Hematopoietic multipotent progenitor cell treated with erythropoietin and hydrocortisone succinate and interleukin-3 and kit ligand, for 15 days (in vitro differentiated cells): ENCODE results near the gene CPED1.
A peak's percentile ranks its signal among the peaks of the same experiment; 100 is the strongest.
"Not testable (repeated sequence)": the region's sequence is repeated elsewhere in the genome, so short reads cannot be mapped to it uniquely, and the experiment has no call there.

ENCODE experiments used
- DNase-seq: peaks from one replicate; pipeline ENCODE4 v3.0.0-alpha.2; 2015; ENCODE audit warnings: low spot score

Gene CPED1

DNA sequence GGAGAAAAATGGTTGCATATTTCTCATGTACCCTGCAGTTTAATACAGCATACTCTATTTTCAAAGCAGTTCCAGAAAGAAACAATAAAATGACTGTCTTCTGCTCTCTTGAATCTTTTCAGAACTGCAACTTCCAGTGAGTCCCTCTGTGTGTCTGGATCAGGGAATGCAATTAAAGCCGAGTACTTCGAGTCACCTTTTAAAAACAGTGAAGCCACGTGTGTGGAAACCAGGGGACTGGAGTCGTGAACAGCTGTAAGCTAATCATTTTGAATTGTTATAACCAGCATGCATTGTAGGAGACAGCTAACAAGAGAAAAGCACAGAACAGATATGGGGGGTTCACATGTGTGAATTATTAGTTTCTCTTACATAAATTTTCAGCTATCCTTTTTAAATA, 109.1 kb downstream of the CPED1 start:
- no peak for DNase-seq

GRCh38 chr7:121099572-121099971, 111.1 kb downstream of the CPED1 start:
- no peak for DNase-seq

DNA sequence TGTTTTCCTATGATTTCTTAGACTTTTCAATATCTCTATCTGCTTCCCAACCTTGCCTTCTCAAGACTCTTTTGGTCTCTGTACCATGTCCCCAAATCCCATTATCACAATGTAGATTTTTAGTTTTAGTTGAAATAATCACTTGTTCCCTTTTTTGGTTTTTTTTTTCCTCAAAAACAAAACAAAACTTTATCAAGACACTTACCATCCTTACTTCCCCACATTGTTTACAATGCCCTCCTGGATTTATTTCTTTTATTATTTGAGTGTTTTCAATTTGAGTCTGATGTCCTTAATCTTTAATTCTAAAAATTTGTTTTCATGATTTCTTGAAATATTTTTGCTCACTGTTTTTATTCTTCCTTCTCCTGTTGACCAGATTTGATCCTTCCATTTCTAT, 112.6 kb downstream of the CPED1 start:
- DNase-seq, result no peak

DNA sequence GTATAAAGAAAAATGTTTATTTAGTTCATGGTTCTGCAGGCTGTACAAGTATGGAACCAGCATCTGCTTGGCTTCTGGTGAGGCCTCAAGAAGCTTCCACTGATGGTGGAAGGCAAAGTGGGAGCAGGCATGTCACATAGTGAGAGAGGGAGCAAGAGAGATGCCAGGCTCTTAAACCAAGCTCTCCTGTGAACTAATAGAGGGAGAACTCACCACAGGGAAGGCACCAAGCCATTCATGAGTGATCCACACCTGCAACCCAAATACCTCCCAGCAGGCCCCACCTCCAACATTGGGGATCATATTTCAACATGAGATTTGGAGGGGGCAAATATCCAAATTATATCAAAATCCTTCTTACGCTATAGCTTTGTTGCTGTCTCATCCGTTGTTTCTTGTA, 113.1 kb downstream of the CPED1 start:
- no peak for DNase-seq

- no peak for DNase-seq
These were observed 114.1 kb downstream of the CPED1 start for GRCh38 chr7:121102619-121103018.

DNA sequence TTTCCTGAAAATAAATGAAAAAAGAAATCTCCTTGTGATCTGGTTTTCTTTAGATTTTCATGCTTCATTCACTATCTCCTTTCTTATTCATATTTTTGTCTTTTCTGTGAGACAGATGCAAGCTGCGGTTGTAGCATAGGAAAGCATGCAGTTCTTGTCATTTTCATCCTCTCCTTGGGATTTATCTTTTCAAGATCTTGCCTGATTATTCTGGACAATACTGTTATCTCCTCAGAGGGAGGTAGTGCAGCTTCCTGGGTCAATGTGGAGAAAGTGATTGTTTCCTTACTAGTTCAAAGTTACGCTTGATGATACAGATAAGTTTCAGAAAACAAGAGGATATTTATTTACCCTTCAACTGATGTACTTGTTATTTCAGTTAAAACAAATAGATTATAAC, 114.6 kb downstream of the CPED1 start:
- DNase-seq, result no peak

GRCh38 chr7:121103579-121103978, 115.1 kb downstream of the CPED1 start:
- DNase-seq, result no peak

DNA sequence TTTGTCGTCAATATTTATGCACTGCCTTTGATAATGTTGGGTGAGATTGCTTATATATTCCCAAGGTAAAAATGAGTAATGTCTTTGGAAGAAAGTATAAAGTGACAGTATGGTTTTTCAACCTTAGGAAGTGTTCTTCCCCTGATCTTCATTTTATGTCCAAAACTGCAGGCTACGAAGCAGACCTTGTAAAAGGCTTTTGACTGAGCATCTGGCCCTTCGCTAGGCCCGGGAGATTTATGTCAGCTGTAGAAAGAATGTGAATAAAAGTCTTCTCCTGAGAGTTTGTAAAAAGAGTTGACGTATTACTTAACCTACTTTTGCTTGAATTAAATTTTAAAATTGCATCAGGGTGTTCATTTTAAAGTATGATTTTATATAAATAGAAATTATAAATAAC, 116.8 kb downstream of the CPED1 start:
- no peak for DNase-seq

GRCh38 chr7:121107923-121108498, 119.5 kb downstream of the CPED1 start:
- peak; percentile 73 for DNase-seq

DNA sequence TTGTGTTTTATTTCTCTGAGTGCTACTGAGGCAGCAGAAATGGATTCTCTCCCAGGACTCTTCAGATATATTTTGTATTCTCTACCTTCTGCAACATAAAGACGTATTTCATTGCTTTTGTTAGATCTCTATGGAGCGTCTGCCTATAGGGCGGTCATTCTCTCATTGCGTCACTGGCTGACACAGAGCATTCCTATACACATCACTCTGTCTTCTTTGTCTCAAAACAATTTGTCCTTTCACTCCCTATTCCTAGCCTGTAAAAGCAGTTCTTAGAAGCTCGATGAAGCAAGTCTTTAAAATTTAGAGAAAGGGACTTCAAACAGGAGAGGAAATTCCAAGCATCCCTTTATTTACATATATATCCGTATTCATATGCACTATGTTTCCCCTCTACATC, 120.6 kb downstream of the CPED1 start:
- DNase-seq, result no peak

GRCh38 chr7:121113288-121113687, 124.8 kb downstream of the CPED1 start:
- no peak for DNase-seq

DNA sequence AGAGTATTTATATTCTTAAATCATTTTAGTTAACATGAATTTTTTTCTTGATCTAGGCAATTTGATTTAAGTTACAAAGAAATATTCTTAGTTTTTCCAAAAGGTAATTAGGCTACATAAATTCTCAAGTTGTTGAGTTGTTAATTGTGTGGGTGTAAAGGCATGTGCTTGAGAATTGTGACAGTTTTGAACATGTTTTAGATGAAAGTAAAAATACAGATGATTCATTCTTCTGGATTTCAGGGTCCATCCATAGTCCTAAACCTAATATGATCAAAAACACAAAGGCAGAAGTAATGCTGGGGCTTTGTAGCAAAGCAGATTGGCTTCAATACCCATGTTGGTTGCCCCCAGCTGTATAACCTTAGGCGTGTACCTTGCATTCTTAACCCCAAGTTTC, 127.9 kb downstream of the CPED1 start:
- DNase-seq, result no peak

DNA sequence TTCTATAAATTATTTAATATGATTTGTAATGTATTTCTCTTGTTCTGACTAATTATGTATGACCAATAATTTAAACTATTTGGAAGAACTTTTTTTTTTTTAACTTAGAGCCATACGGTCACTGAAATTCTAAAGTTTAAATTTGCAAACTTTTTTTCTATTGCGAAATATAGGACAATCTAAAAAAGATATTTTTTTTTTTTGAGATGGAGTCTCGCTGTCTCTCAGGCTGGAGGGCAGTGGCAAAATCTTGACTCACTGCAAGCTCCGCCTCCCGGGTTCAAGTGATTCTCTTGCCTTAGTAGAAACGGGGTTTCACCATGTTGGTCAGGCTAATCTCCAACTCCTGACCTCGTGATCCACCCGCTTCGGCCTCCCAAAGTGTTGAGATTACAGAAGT, 130.5 kb downstream of the CPED1 start:
- no peak for DNase-seq

GRCh38 chr7:121123032-121123431, 134.5 kb downstream of the CPED1 start:
- no peak for DNase-seq

DNA sequence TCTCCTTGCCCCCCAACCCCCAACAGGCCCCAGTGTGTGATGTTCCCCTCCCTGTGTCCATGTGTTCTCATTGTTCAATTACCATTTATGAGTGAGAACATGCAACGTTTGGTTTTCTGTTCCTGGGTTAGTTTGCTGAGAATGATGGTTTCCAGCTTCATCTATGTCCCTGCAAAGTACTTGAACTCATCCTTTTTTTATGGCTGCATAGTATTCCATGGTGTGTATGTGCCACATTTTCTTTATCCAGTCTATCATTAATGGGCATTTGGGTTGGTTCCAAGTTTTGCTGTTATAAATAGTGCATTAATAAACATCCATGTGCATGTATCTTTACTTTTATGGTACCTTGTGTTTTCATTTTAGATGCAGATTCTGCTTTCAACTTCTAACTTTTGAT, 136.9 kb downstream of the CPED1 start:
- not testable (repeated sequence) for DNase-seq

DNA sequence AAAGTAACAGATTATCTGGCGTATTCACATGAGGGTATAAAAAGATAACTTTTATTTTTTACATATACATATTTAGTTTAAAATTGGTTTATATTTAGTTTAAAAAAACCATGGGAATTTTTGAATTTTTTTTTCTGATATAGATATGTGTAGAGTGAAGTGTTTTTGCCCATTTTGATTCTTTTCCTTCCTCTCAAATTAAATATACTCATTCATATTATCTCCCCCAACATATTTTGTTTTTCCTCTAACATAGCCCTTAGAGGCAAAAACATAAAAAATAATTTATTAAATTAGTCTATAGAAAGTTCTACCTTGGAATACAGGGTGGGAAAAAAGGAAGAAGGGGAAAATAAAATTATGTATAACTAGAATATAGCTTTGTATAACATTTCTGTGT, 137.7 kb downstream of the CPED1 start:
- DNase-seq, result no peak

DNA sequence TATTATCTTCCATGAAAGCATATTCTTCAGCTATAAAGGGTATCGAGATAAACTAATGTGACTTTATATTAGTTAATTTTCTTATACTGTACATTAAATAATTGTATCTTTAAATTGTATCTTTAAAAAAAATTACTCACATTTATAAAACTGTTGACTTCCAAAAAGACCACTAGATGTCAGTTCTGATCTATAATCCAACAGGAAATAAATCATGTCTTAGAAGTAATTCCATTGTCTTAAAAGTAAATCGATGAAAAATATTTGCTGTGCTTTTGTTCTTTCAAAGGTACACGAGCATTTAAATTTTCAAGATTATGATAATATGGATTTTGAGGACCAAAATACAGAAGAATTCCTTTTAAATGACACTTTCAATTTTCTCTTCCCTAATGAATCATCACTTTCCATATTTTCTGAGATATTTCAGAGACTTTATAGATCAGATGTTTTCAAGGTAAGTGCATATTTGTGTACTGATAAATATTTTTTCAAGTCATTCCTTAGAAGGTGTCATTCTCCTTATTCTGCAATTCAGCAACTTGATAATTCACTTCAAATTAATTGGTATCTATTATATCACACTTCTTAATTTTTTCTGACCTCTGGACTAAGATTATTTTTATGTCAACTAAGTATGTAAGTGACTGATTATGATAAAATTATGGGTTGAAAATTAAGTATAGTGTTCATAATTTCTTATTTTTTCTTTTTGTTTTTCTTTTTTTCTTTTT, 138.5 kb downstream of the CPED1 start:
- DNase-seq, result no peak

DNA sequence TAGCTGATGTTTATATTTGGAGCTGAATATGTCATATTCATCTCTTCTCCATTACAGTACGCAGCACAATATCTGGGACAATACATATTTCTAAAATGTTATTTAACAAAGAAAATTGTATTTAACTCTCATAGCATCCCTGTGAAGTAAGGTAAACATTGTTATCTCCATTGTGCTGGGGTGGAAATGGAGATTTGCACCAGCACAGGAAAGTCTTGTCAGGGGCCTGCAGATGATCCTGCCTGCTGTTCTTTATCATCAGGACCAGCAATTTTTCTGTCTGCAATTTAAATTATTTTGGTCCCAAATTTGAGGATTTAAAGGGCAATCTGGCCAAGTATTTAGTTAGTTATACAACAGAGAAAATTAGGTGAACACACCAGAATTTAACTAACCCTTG, 144.4 kb downstream of the CPED1 start:
- DNase-seq, result no peak

GRCh38 chr7:121133444-121133843, 144.9 kb downstream of the CPED1 start:
- no peak for DNase-seq

DNA sequence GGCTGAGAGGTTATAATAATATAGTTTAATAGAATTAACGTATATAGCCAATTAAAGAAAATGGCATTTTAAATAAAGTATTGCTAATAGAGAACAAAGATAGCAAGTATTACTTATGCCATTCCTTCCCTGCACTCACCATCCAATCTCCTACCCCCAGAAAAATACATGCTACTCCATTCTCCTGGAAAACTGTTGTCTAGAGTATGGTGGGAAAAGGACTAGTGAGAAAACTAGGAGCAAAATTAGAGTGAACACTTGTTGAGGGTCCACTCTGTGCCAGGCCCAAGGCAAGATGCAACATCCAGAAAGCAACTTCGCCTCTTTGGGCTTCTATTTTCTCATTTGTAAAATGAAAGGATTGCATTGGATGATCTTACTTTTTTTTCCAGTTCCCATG, 149.1 kb downstream of the CPED1 start:
- no peak for DNase-seq

GRCh38 chr7:121138262-121138933, 149.9 kb downstream of the CPED1 start:
- DNase-seq, result no peak

- no peak for DNase-seq
These were observed 150.9 kb downstream of the CPED1 start for GRCh38 chr7:121139427-121139826.

DNA sequence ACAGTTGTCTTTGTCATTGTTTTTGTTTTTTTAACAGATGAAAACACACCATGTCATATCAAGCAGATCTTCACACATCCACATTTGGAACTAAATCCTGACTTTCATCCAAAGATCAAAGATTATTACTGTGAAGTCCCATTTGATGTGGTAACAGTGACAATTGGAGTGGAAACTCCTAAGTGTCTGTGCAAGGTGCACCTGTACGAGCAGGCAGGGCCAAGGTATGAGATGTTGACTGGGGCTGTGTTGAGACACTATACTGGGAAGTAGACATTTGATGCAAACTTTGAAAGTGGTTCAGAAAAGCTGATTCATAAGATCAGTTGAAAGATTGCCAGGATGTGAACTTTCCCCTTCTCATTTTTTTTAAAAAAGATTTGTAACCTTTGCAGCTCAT, 152.3 kb downstream of the CPED1 start:
- no peak for DNase-seq

GRCh38 chr7:121151774-121152221, 163.3 kb downstream of the CPED1 start:
- no peak for DNase-seq
